Measurements from ENCODE around the gene WDR86.

DNA sequence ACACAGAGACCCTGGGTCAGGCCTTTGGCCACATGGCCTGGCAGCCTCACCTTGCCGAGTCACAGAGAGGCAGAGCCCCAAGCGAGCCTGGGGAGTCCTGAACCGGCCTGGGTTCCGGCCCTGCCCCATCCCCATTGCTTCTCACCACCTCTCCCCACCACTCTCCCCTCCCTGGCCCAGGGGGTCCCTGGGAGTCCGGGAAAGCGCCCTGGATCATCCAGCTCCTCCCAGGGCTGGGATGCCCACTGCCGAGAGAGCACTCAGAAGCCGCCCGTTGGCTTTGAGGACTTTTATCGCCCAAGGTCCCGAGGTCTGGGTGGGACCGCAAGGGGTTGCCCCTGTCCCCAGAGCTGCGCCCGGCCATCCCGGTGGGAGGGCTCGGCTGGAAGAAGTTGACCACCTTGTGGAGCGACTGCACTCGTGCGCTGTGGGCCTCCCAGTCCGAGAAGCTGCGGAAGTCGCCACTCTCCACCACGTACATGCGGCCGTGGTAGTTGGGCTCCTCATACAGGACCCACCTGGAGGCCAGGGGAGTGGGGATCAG lies 22.0 kb upstream of the WDR86 start:
- TF ChIP-seq BACH1 (IDR thresholded peaks at IDR 0.05; ENCODE audit: low read length) (no peak), SP4 (IDR thresholded peaks at IDR 0.05; ENCODE audit: low read length) (no peak), SIX5 (IDR thresholded peaks at IDR 0.05; ENCODE audit: low read depth, low read length) (no peak), RNF2 (IDR thresholded peaks at IDR 0.05; ENCODE audit: borderline replicate concordance, low read depth, low read length, missing control alignments, poor library complexity, severe bottlenecking) (no peak), EP300 (IDR thresholded peaks at IDR 0.05; ENCODE audit: borderline replicate concordance in 1 of 2, low read depth in 2 of 2, low read length in 2 of 2) (no peak)
- TF ChIP-seq, protein P1, sequence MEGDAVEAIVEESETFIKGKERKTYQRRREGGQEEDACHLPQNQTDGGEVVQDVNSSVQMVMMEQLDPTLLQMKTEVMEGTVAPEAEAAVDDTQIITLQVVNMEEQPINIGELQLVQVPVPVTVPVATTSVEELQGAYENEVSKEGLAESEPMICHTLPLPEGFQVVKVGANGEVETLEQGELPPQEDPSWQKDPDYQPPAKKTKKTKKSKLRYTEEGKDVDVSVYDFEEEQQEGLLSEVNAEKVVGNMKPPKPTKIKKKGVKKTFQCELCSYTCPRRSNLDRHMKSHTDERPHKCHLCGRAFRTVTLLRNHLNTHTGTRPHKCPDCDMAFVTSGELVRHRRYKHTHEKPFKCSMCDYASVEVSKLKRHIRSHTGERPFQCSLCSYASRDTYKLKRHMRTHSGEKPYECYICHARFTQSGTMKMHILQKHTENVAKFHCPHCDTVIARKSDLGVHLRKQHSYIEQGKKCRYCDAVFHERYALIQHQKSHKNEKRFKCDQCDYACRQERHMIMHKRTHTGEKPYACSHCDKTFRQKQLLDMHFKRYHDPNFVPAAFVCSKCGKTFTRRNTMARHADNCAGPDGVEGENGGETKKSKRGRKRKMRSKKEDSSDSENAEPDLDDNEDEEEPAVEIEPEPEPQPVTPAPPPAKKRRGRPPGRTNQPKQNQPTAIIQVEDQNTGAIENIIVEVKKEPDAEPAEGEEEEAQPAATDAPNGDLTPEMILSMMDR (IDR thresholded peaks at IDR 0.05; ENCODE audit: control extremely low read depth in 1 of 3, insufficient read depth in 1 of 3, low read depth in 1 of 3, low read length in 3 of 3) = no peak
